ENCODE data around the gene AGPAT3.

AGPAT3 gene

GRCh38 chr21:43983390-43983789 lies 118.4 kb downstream of the AGPAT3 start:
- no peak for DNase-seq

- DNase-seq: no peak
Observed at GRCh38 chr21:43983860-43984420, 118.9 kb downstream of the AGPAT3 start.

GRCh38 chr21:43984905-43985689 lies 120.1 kb downstream of the AGPAT3 start:
- no peak for DNase-seq

DNA sequence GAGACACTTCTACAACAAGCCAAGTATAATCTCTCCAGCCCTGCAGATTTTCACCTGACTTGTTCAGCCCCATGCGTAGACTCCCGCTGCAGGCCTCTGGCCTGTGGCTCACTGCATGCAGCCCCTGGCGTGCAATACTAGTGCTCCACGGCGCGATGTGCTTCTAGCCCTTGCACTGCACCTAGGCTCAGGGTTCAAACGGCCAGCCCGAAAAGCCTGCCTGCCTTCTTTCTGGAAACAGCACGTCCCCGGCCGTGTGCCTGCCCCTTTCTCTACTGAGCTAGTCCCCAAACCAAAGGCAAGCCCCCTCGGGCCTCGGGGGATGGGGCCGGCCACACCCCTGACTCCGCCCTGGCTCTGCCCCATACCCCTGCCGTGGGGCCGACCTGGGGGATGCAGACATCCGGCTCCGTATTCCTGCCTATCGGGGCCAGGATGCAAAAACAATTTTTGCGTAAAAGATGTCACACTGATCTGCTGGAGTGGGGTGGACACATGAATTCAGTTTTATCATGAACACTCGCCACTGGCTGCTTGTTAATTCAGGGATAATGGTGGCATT lies 120.7 kb downstream of the AGPAT3 start:
- no peak for DNase-seq

DNA sequence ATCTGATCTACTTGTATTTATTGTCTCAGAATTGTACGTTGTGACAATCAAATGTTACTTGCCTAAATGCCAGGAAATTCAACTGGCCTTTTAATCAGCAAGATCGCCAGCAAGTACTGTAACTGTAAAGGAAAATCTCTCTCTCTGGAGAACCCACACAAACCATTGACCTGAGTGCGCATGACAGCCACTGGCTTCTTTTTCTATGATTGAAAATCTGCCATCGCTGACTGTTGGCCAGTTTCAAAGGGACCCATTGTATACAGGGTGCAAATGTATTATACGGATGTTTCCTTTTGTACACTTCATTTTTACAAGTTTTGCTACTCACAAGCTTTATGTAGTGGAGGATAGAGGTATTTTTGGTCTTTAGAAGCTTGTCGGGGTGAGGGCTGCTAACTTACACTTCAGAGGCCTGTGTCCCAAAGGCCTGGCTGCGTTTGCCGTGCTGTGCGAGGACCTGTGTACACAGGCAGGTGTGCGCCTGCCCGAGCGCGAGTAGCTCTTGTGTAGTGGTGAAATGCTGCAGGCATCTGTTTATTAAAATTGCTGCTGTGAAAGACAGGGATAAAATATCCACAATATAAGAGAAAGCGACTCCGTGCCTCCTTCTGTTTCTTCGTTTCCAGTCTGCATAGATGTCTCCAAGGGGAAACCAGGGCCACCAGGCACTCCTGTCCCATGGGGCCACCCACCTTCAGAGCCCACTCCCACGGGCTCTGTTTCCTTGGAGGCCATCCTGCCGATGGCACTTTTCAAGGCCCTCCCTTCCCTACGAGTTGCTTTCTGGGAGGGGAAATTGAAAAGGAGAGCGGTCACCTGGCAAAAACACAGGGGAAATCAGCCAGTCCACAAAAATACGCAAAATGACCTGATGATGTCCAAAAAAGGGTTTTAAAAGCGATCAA lies 121.8 kb downstream of the AGPAT3 start:
- no peak for DNase-seq

DNA sequence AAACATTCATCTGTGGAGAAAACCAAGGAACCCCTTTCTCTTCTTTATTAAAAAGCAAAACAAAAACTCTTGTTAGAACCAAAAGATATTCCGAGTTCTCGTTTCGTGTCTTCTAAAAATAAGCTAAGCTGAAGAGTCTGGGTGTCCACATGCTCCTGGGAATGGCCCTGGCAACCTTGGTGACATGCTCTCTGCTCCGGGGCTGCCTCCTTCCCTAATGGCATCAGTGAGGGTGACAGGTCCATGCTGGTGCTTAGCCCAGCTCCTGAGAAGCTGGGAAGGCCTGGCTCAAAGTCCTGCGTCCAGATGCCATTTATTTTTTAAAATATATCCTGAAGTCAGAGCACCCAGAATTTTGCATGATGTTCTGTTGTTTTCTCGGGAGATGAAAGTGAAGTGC lies 122.5 kb downstream of the AGPAT3 start:
- no peak for DNase-seq

GRCh38 chr21:43988016-43988415 lies 123.0 kb downstream of the AGPAT3 start:
- DNase-seq: no peak

DNA sequence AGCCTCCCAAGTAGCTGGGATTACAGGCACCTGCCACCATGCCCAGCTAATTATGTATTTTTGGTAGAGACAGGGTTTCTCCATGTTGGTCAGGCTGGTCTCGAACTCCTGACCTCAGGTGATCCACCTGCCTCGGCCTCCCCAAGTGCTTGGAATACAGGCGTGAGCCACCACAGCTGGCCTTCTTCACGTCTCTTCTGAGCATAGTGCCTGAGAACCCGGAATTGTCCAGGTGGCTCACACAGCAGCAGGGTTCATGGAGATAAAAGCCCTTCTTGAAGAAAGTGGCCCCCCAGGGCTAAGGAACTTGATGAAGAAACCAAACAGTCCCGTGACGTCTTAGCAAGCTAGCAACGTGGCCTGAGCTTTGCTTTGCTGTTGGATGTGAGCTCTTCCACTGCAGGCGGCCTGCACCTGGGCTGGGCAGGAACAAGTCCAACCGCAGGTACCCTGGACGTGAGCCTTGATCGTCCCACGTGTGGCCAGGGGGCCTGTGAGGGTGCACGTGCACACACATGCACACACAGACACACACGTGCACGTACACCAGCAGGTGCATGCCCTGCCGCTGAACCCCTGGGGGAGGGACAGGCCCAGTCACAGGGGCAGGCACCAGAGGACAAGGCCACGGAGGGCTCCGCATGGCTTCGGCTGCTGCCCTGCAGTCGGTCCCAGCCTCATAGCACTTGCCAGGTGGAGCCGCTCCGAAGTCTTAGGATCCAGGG lies 123.6 kb downstream of the AGPAT3 start:
- no peak for DNase-seq

DNA sequence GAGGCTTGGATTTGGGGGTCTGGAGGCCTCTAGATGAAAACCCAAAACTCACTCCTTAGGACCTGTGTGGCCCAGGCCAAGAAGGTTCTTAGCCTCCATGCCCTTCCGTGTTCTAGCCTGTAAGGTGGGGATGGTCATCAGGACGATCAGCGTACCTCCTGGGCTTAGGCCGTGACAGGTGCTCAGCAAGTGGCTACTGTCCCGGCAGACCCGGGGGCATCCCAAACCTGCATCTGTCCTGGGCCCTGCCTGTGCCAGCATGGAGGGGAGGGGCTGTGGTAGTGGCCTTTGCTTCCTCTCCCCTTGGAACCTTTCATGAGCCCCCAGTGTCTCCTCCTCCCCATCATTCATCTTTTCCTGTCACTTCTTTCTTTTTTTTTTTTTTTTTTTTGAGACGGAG lies 124.4 kb downstream of the AGPAT3 start:
- no peak for DNase-seq

GRCh38 chr21:43991447-43991991 lies 126.5 kb downstream of the AGPAT3 start:
- DNase-seq: no peak

GRCh38 chr21:43992121-43992520 lies 127.1 kb downstream of the AGPAT3 start:
- DNase-seq: no peak

DNA sequence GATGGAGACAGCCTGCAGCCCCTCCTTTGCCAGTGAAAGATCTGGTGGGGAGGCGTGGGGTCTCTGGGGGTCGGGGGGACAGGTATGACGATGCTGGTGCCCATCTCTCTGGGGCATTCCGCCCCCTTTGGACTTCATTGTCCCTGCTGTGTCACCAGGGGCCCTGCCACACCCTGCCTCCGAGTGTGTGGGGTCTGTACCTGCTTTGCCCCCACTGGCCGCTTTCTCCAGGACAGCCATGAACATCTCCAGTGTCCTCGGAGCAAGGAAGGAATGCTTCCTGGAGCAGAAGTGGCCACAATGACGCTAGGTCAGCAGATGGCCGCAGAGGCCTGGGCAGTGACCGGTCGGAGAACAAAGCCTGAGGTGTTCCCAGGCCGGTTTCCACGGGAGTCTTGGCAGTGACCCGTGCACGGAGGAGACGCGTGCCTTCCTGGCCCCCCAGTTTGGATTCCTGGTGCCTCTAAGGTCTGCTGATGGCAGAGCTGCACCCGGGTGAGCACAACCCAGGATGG lies 128.5 kb downstream of the AGPAT3 start:
- DNase-seq: no peak

DNA sequence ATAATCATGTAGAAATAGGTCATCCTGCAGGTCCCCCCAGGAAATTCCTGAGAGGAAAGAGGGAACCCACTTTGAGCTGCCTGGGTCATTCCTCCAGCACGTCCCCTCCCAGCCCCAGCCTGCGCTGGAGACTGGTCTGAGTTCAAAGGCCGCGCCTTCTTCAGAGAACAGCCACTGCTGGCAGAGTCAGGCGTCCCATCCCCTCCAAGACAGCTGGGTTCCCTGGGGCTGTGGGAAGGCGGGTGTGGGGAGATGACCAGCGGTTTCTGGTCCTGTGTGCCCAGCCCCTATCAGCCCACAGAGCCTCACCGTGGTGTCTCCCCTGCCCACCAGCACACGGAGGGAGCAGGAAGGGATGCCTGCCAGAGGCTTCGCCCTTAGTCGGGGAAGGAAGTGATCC lies 129.1 kb downstream of the AGPAT3 start:
- no peak for DNase-seq

- DNase-seq: no peak
Observed at GRCh38 chr21:43994646-43995045, 129.6 kb downstream of the AGPAT3 start.

- DNase-seq: no peak
Observed at GRCh38 chr21:43995521-43996105, 130.6 kb downstream of the AGPAT3 start.

- DNase-seq: no peak
Observed at GRCh38 chr21:43997766-43998742, 133.0 kb downstream of the AGPAT3 start.

DNA sequence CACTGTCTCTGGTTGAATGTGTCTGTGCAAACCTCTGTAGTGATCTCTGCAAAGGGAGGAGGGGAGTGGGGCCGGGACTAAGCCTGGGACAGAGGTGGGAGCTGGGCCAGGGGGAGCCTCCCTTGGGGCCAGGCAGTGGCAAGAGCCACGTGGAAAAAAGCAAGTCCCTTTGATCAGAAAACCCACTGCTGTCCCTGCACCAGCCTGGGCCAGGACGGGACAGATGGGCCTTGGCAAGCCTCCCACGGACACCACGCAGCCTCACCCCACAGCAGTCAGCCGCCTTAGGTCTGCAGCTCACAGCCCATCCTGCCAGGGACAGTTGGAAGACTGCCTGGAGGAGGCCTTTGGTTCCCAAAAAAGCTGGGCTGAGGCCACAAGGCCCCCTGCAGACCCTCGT lies 135.3 kb downstream of the AGPAT3 start:
- DNase-seq: no peak

DNA sequence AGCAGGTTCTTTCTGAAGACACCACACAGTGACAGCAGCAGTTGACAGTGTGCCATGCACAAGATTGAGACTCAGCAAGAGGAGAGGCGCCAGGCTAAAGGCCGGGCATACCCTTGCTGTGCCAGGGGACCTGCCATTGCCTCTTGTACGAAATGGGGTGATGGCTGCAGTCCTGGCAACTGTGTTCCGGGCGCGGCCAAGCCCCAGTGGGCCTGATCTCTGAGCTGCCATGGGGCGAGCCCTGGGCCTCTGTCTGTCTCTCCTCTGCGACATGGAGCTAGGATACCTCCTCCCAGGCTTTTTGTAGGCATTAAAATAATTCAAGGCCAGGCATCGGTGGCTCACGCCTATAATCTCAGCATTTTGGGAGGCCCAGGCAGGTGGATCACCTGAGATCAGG lies 137.5 kb downstream of the AGPAT3 start:
- DNase-seq: no peak

DNA sequence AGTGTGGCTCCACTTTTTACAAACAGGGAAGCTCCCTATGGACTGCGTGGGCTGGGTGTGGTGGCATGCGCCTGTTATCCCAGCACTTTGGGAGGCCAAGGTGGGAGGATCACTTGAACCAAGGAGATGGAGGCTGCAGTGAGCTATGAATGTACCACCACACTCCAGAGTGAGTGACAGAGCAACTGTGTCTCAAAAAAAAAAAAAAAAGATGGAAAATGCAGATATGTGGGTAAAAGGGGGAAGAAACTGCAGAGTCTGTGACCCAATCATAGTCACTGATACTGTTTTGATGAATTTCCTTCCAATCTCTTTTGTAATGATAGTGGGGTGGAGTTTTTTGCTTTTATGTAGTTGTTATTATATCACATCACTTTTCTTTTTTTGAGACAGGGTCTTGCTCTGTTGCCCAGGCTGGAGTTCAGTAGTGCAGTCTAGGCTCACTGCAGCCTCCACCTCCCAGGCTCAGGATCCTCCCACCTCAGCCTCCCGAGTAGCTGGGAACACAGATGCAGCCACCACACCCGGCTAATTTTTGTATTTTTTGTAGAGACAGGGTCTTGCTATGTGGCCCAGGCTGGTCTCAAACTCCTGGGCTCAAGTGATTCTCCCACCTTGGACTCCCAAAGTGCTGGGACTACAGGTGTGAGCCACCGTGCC lies 138.4 kb downstream of the AGPAT3 start:
- no peak for DNase-seq

DNA sequence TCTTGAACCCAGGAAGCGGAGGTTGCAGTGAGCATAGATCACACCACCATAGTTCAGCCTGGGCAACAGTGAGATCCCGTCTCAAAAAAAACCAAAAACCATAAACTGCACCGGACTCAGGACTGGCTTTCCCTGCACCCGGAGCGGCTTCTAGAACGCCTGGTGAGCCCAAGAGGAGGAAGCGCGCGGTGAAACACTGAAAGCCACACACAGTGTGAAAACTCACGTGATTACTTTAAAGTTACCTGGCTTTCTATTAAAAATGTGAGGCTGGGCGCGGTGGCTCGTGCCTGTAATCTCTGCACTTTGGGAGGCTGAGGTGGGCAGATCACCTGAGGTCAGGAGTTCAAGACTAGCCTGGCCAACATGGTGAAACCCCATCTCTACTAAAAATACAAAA lies 140.0 kb downstream of the AGPAT3 start:
- no peak for DNase-seq
